ENCODE data around the gene MS4A18. TPM values are rescaled to one million over a fixed set of nuclear protein-coding genes. Genes with fewer than 3 reads are reported as not detected.

The MS4A18 gene
- total and polyA plus RNA-seq, 9 donors: not detected

DNA sequence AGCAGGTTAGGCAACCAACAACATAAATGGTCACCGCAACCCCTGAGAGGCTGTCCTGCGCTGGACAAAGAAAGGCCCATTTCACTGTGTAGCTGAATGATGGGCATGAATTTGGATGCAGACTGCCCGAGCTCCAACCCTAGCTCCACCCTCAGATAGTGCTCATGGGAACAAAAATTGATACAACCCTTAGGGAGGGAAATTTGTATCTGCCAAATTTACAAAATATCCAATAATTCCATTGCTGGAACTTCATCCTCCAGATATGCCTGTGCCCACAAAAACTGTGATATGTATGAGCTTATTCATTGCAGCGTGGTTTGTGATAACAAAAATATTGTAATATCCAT is 23.1 kb upstream of the MS4A18 start:
- Histone ChIP-seq H3K36me3 (no peaks in the 10 kb centered on the region), H3K4me3 (no peak overlapping the region), H3K9me3 (no peaks in the 10 kb centered on the region), H3K4me1 (ENCODE audit: insufficient read depth) (peaks cover 3% of the 10 kb centered on the region), H3K27me3 (no peaks in the 10 kb centered on the region), H3K27ac (peak overlapping the region in 1 of 2 donors; percentile 54)
- no peak for DNase-seq
- WGBS, 3 donors: 26 to 48% (median 33%) methylated on average over 4 of the region's 4 CpGs
- intact Hi-C loops (cut with DNase I): no loop called here
- TF ChIP-seq, protein P1, sequence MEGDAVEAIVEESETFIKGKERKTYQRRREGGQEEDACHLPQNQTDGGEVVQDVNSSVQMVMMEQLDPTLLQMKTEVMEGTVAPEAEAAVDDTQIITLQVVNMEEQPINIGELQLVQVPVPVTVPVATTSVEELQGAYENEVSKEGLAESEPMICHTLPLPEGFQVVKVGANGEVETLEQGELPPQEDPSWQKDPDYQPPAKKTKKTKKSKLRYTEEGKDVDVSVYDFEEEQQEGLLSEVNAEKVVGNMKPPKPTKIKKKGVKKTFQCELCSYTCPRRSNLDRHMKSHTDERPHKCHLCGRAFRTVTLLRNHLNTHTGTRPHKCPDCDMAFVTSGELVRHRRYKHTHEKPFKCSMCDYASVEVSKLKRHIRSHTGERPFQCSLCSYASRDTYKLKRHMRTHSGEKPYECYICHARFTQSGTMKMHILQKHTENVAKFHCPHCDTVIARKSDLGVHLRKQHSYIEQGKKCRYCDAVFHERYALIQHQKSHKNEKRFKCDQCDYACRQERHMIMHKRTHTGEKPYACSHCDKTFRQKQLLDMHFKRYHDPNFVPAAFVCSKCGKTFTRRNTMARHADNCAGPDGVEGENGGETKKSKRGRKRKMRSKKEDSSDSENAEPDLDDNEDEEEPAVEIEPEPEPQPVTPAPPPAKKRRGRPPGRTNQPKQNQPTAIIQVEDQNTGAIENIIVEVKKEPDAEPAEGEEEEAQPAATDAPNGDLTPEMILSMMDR (IDR thresholded peaks at IDR 0.05): no peak
- TF ChIP-seq EP300 (IDR thresholded peaks at IDR 0.05): no peak
- TF ChIP-seq POLR2A (IDR thresholded peaks at IDR 0.05): no peak

DNA sequence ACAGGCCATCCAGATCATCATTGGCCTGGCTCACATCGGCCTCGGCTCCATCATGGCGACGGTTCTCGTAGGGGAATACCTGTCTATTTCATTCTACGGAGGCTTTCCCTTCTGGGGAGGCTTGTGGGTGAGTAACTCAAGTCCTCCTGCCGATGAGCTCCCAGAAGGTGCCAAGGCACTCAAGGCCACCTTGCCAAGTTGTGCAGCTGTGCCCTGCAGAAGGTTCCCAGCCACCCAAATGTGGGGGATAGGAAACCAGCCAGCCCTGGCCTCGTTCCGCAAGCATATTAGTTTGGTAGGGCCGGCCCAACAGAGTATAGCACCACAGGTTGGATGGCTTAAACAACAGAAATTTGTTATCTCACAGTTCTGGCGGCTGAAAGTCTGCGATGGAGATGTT is 21.1 kb upstream of the MS4A18 start:
- Histone ChIP-seq H3K4me1 (ENCODE audit: insufficient read depth) (peaks cover 3% of the 10 kb centered on the region), H3K27me3 (no peaks in the 10 kb centered on the region), H3K36me3 (no peaks in the 10 kb centered on the region), H3K9me3 (no peaks in the 10 kb centered on the region), H3K4me3 (no peak overlapping the region), H3K27ac (no peak overlapping the region)
- 80 to 89% (median 81%) methylated on average over 12 of the region's 12 CpGs for WGBS, 3 donors
- DNase-seq: no peak
- TF ChIP-seq, protein P1 (IDR thresholded peaks at IDR 0.05): no peak
- TF ChIP-seq POLR2A (IDR thresholded peaks at IDR 0.05) (no peak), EP300 (IDR thresholded peaks at IDR 0.05) (no peak)
- intact Hi-C loops (cut with DNase I): no loop called here

DNA sequence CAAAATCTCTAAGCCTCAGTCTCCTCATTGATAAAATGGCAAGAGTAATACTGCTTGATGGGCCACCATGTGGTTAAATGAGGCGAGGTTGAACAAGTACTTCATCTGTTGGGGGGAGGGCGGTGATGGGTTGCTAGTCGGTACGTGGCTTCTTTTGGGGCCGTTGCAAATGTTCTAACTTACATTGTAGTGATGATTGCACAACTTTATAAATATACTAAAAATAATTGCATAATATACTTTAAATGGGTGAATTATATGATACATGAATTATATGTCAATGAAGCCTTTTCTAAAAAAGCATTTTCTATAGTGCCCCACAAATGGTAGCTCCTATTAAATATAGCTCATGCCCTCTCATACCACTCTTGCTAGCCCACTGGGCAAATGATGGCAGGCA is 18.6 kb upstream of the MS4A18 start:
- no peaks in the 10 kb centered on the region for H3K36me3 ChIP-seq
- H3K27me3 ChIP-seq: no peaks in the 10 kb centered on the region
- peaks cover 3% of the 10 kb centered on the region for H3K4me1 ChIP-seq (ENCODE audit: insufficient read depth)
- intact Hi-C loops (cut with DNase I): loop anchor here in 1 of 4 donors (5.0 kb wide), 1 partner anchor 191 kb away; no protein-coding TSS in a partner anchor
- DNase-seq: no peak
- H3K27ac ChIP-seq: no peak overlapping the region
- 74 to 83% (median 76%) methylated on average over 5 of the region's 5 CpGs for WGBS, 3 donors
- no peak overlapping the region for H3K4me3 ChIP-seq
- TF ChIP-seq POLR2A (IDR thresholded peaks at IDR 0.05): no peak
- TF ChIP-seq, protein P1 (IDR thresholded peaks at IDR 0.05): no peak
- no peak for TF ChIP-seq EP300 (IDR thresholded peaks at IDR 0.05)
- H3K9me3 ChIP-seq: no peaks in the 10 kb centered on the region

DNA sequence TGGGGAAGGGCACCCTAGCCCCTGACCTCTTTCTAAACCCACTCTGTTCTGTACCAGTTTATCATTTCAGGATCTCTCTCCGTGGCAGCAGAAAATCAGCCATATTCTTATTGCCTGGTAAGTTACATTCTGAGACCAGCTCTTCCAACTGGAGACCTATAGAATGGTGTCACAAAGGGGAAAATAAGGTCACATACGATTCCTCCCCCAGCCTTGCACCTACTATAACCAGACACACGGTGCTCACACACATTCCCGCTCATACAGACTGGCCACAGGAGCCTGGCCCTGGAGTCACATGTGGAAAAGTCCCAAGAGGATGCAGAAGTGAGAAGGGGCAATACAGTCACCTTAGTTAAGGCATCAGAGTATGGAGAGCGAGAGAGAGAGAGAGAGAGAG is 17.6 kb upstream of the MS4A18 start:
- no peak for DNase-seq
- H3K4me3 ChIP-seq: no peak overlapping the region
- H3K9me3 ChIP-seq: no peaks in the 10 kb centered on the region
- no peaks in the 10 kb centered on the region for H3K27me3 ChIP-seq
- H3K27ac ChIP-seq: no peak overlapping the region
- intact Hi-C loops (cut with DNase I): loop anchor here in 1 of 4 donors (5.0 kb wide), 1 partner anchor 190 kb away; no protein-coding TSS in a partner anchor
- WGBS, 3 donors: 83 to 91% (median 85%) methylated on average over 5 of the region's 5 CpGs
- no peaks in the 10 kb centered on the region for H3K36me3 ChIP-seq
- TF ChIP-seq, protein P1 (IDR thresholded peaks at IDR 0.05): no peak
- no peak for TF ChIP-seq POLR2A (IDR thresholded peaks at IDR 0.05)
- no peak for TF ChIP-seq EP300 (IDR thresholded peaks at IDR 0.05)
- no peaks in the 10 kb centered on the region for H3K4me1 ChIP-seq (ENCODE audit: insufficient read depth)

All from ovary (tissue), 9 donors.